CD14-positive monocyte (primary cell): ENCODE measurements around the gene MAL. TPM values are rescaled to one million over a fixed set of nuclear protein-coding genes. Genes with fewer than 3 reads are reported as not detected.

Source experiments
- DNase-seq, 3 donors: peaks; one replicate each; pipeline ENCODE4 v3.0.0-alpha.2; 2011 to 2022
- H2AFZ ChIP-seq: 2 replicates; pipeline ENCODE4 v1.6.0; 2012; ENCODE audit warnings: mild to moderate bottlenecking, low read depth, low read length, inconsistent platforms; ENCODE audit not compliant: insufficient read depth, poor library complexity, severe bottlenecking
- H3K27ac ChIP-seq, 2 donors: 1 replicate in 1 of 2; 2 replicates in 1 of 2; pipeline ENCODE4 v1.5.1; 2012 to 2013; ENCODE audit warnings: low read length in 2 of 2, control low read depth in 1 of 2, inconsistent platforms in 1 of 2, low read depth in 1 of 2, mild to moderate bottlenecking in 1 of 2
- H3K27me3 ChIP-seq, 2 donors: one replicate each; pipeline versions ENCODE4 v1.6.0 to v1.6.1; 2011 to 2013; ENCODE audit warnings: low read length in 2 of 2; ENCODE audit not compliant: control insufficient read depth in 2 of 2, insufficient read depth in 2 of 2
- H3K36me3 ChIP-seq, 2 donors: replicated peaks in 1 of 2; 1 replicate in 1 of 2; 2 replicates in 1 of 2; pipeline versions ENCODE4 v1.5.1 to v1.6.1; 2012 to 2013; ENCODE audit warnings: low read length in 2 of 2, control low read depth in 1 of 2, inconsistent platforms in 1 of 2, mild to moderate bottlenecking in 1 of 2; ENCODE audit not compliant: insufficient read depth in 2 of 2, control insufficient read depth in 1 of 2
- H3K4me1 ChIP-seq, 2 donors: 1 replicate in 1 of 2; 2 replicates in 1 of 2; pipeline versions ENCODE4 v1.5.1 to v1.6.1; 2012 to 2013; ENCODE audit warnings: low read length in 2 of 2, control low read depth in 1 of 2, inconsistent platforms in 1 of 2, mild to moderate bottlenecking in 1 of 2, moderate library complexity in 1 of 2; ENCODE audit not compliant: insufficient read depth in 2 of 2, control insufficient read depth in 1 of 2
- H3K4me2 ChIP-seq: replicated peaks from 2 replicates; pipeline ENCODE3; 2012; ENCODE audit warnings: low read length, moderate library complexity, mild to moderate bottlenecking; ENCODE audit not compliant: poor library complexity, severe bottlenecking; ENCODE audit errors: extremely low read depth
- H3K4me3 ChIP-seq, 3 experiments: fragments of 200-600 bp in 1 of 3; sonication (generic) in 1 of 3; replicated peaks in 1 of 3; 1 replicate in 2 of 3; 2 replicates in 1 of 3; pipeline ENCODE4 v1.5.1; 2011 to 2013; ENCODE audit warnings: low read length in 3 of 3, mild to moderate bottlenecking in 3 of 3, control low read depth in 2 of 3, low read depth in 2 of 3, inconsistent platforms in 1 of 3, moderate library complexity in 1 of 3
- H3K79me2 ChIP-seq: 2 replicates; pipeline ENCODE4 v1.6.0; 2012; ENCODE audit warnings: mild to moderate bottlenecking, control low read depth, inconsistent platforms, low read length, moderate library complexity; ENCODE audit not compliant: insufficient read depth
- H3K9ac ChIP-seq: 2 replicates; pipeline ENCODE4 v1.6.0; 2017; ENCODE audit warnings: low read length, mild to moderate bottlenecking; ENCODE audit not compliant: insufficient read depth, poor library complexity, severe bottlenecking
- H3K9me3 ChIP-seq, 2 donors: replicated peaks in 1 of 2; 1 replicate in 1 of 2; 2 replicates in 1 of 2; pipeline versions ENCODE4 v1.5.1 to v1.6.1; 2012 to 2013; ENCODE audit warnings: low read length in 2 of 2, control low read depth in 1 of 2; ENCODE audit not compliant: control insufficient read depth in 1 of 2, insufficient read depth in 1 of 2
- H4K20me1 ChIP-seq: 2 replicates; pipeline ENCODE4 v1.6.0; 2012; ENCODE audit warnings: mild to moderate bottlenecking, low read length, control low read depth, moderate library complexity; ENCODE audit not compliant: insufficient read depth
- H3K27ac Mint-ChIP-seq, 7 donors: one replicate each; pipeline ENCODE4 v1.8.0; 2020; ENCODE audit warnings: mild to moderate bottlenecking in 7 of 7, mixed read lengths in 7 of 7, moderate library complexity in 6 of 7, inconsistent platforms in 2 of 7
- H3K27me3 Mint-ChIP-seq, 3 donors: one replicate each; pipeline ENCODE4 v1.8.0; 2021 to 2022; ENCODE audit warnings: low read depth in 3 of 3, mild to moderate bottlenecking in 3 of 3, mixed read lengths in 3 of 3, moderate library complexity in 3 of 3, inconsistent platforms in 1 of 3
- H3K36me3 Mint-ChIP-seq, 2 donors: one replicate each; pipeline ENCODE4 v1.8.0; 2020; ENCODE audit warnings: mixed read lengths in 2 of 2, inconsistent platforms in 1 of 2, mild to moderate bottlenecking in 1 of 2
- H3K4me1 Mint-ChIP-seq: one replicate; pipeline ENCODE4 v1.8.0; 2020; ENCODE audit warnings: mild to moderate bottlenecking, mixed read lengths
- H3K4me3 Mint-ChIP-seq, 2 donors: one replicate each; pipeline ENCODE4 v1.8.0; 2020; ENCODE audit warnings: mild to moderate bottlenecking in 2 of 2, mixed read lengths in 2 of 2, moderate library complexity in 1 of 2
- H3K9me3 Mint-ChIP-seq, 7 donors: one replicate each; pipeline ENCODE4 v1.8.0; 2020 to 2022; ENCODE audit warnings: mixed read lengths in 7 of 7, mild to moderate bottlenecking in 6 of 7, moderate library complexity in 6 of 7, inconsistent platforms in 2 of 7
- CTCF ChIP-seq: fragments of 200-600 bp; IDR thresholded peaks from one replicate; pipeline ENCODE4 v1.8.0; 2022; ENCODE audit warnings: antibody characterized with exemption, mild to moderate bottlenecking
- WGBS: methylation state at CpG from one replicate; pipeline ENCODE4 v1.1.5; 2013; ENCODE audit warnings: missing lambda C conversion rate; ENCODE audit not compliant: insufficient coverage; 5-methylcytosine and 5-hydroxymethylcytosine counted together
- intact Hi-C, 2 donors: fragments of 100-400 bp; cut with micrococcal nuclease; formaldehyde crosslinking; loops; one replicate each; pipeline versions ENCODE4 v1.15.0 to v1.15.1; 2023
- polyA plus RNA-seq, 3 donors: library from polyadenylated mRNA; depleted of rRNA in 1 of 3; unstranded in 2 of 3; stranded (reverse) in 1 of 3; fragments of 300-500 nt in 2 of 3; fragments of >200 nt in 1 of 3; fragmentation: Illumina TruSeq in 2 of 3; gene quantifications; 1 replicate in 2 of 3; 2 replicates in 1 of 3; pipeline ENCODE4 v1.2.3, GENCODE V29; 2012 to 2021

Gene MAL
- polyA plus RNA-seq, 3 donors = 0.39 to 0.48 TPM; not detected in 1

GRCh38 chr2:95014126-95014708 lies 11.3 kb upstream of the MAL start:
- H3K4me1 ChIP-seq = no peaks in the 10 kb centered on the region
- H3K27me3 ChIP-seq = no peaks in the 10 kb centered on the region
- intact Hi-C loops = no loop called here
- peaks cover 2% of the 10 kb centered on the region for H3K4me1 Mint-ChIP-seq
- H3K9me3 Mint-ChIP-seq = no peaks in the 10 kb centered on the region
- H3K9ac ChIP-seq = no peak overlapping the region
- no peaks in the 10 kb centered on the region for H3K36me3 ChIP-seq
- H3K27me3 Mint-ChIP-seq = peaks cover 1 to 2% (median 2%) of the 10 kb centered on the region in 3 donors
- no peaks in the 10 kb centered on the region for H3K9me3 ChIP-seq
- H3K79me2 ChIP-seq = no peaks in the 10 kb centered on the region
- DNase-seq = no peak
- no peak overlapping the region for H3K27ac ChIP-seq
- H3K36me3 Mint-ChIP-seq = no peaks in the 10 kb centered on the region
- no peak overlapping the region for H3K4me3 Mint-ChIP-seq
- H2AFZ ChIP-seq = no peak overlapping the region
- H4K20me1 ChIP-seq = no peaks in the 10 kb centered on the region
- H3K4me2 ChIP-seq = no peak overlapping the region
- 79% methylated on average over 7 of the region's 10 CpGs for whole genome bisulfite sequencing
- no peak overlapping the region for H3K4me3 ChIP-seq
- no peak for TF ChIP-seq CTCF
- peak overlapping the region in 1 of 7 donors; percentile 33 for H3K27ac Mint-ChIP-seq

GRCh38 chr2:95015261-95015912 lies 10.1 kb upstream of the MAL start:
- Histone ChIP-seq H4K20me1 (no peaks in the 10 kb centered on the region), H3K4me2 (no peak overlapping the region), H3K4me3 (no peak overlapping the region), H3K79me2 (no peaks in the 10 kb centered on the region), H3K9me3 (no peaks in the 10 kb centered on the region), H3K4me1 (no peaks in the 10 kb centered on the region), H3K9ac (no peak overlapping the region), H3K27ac (no peak overlapping the region), H2AFZ (no peak overlapping the region), H3K36me3 (no peaks in the 10 kb centered on the region), H3K27me3 (no peaks in the 10 kb centered on the region)
- H3K27me3 Mint-ChIP-seq = peaks cover 1 to 2% (median 2%) of the 10 kb centered on the region in 3 donors
- no peaks in the 10 kb centered on the region for H3K9me3 Mint-ChIP-seq
- peaks cover 2% of the 10 kb centered on the region for H3K4me1 Mint-ChIP-seq
- no peaks in the 10 kb centered on the region for H3K36me3 Mint-ChIP-seq
- 64% methylated on average over 15 of the region's 15 CpGs for WGBS
- no peak overlapping the region for H3K27ac Mint-ChIP-seq
- no peak overlapping the region for H3K4me3 Mint-ChIP-seq
- no peak for TF ChIP-seq CTCF
- intact Hi-C loops = no loop called here
- DNase-seq = no peak
